Caco-2 (cell line): Measurements from ENCODE around the gene ANKLE1. TPM values are rescaled to one million over a fixed set of nuclear protein-coding genes. Genes with fewer than 3 reads are reported as not detected.

Experiments
- BruUV-seq: library from RNA; stranded (reverse); fragments of 400-500 nt; replicated peaks from 2 replicates; lab custom pipeline; 2021; lab: Mats Ljungman, UMichigan
- CTCF ChIA-PET: fragments of 300-600 bp; sonication (Branson Sonifier 250); formaldehyde crosslinking; loops from one replicate; lab custom pipeline; 2022; ENCODE audit warnings: antibody characterized with exemption; lab: Charles Lee
- POLR2A ChIA-PET: fragments of 300-600 bp; sonication (Branson Sonifier 250); formaldehyde crosslinking; loops from one replicate; lab custom pipeline; 2022; ENCODE audit warnings: antibody characterized with exemption; lab: Charles Lee
- DNase-seq, 2 experiments: peaks; one replicate each; pipeline versions ENCODE4 v3.0.0 to v3.0.0-alpha.2; 2020 to 2022
- H3K27me3 ChIP-seq: replicated peaks from 2 replicates; pipeline ENCODE4 v1.6.0; 2011; ENCODE audit warnings: low read length; ENCODE audit not compliant: control insufficient read depth, insufficient read depth
- H3K36me3 ChIP-seq: 2 replicates; pipeline ENCODE4 v1.5.1; 2011; ENCODE audit warnings: low read length; ENCODE audit not compliant: control insufficient read depth, insufficient read depth
- H3K4me1 ChIP-seq: fragments of 250-450 bp; sonication (Bioruptor Pico); 2 replicates; pipeline ENCODE4 v1.5.1; 2020; ENCODE audit warnings: mild to moderate bottlenecking
- H3K4me3 ChIP-seq: 2 replicates; pipeline ENCODE4 v1.5.1; 2011; ENCODE audit warnings: low read depth, mild to moderate bottlenecking, control low read depth, low read length
- H3K9me3 ChIP-seq: fragments of 250-450 bp; sonication (Bioruptor Pico); 2 replicates; pipeline ENCODE4 v1.5.1; 2020; ENCODE audit warnings: mild to moderate bottlenecking, moderate library complexity
- H3K27ac Mint-ChIP-seq: one replicate; pipeline ENCODE4 v1.8.0; 2022; ENCODE audit warnings: mixed read lengths; ENCODE audit not compliant: unreplicated experiment
- H3K27me3 Mint-ChIP-seq: one replicate; pipeline ENCODE4 v1.8.0; 2022; ENCODE audit warnings: mixed read lengths; ENCODE audit not compliant: insufficient read depth, unreplicated experiment
- H3K36me3 Mint-ChIP-seq: one replicate; pipeline ENCODE4 v1.8.0; 2022; ENCODE audit warnings: mild to moderate bottlenecking, mixed read lengths; ENCODE audit not compliant: insufficient read depth, unreplicated experiment
- H3K4me1 Mint-ChIP-seq: one replicate; pipeline ENCODE4 v1.8.0; 2022; ENCODE audit warnings: low read depth, mixed read lengths; ENCODE audit not compliant: unreplicated experiment
- H3K4me3 Mint-ChIP-seq: one replicate; pipeline ENCODE4 v1.8.0; 2022; ENCODE audit warnings: mild to moderate bottlenecking, moderate library complexity, mixed read lengths; ENCODE audit not compliant: unreplicated experiment
- H3K9me3 Mint-ChIP-seq: one replicate; pipeline ENCODE4 v1.8.0; 2022; ENCODE audit warnings: mixed read lengths; ENCODE audit not compliant: unreplicated experiment
- intact Hi-C: fragments of 100-400 bp; cut with micrococcal nuclease; formaldehyde crosslinking; loops from one replicate; pipeline ENCODE4 v1.10.0; 2022; ENCODE audit not compliant: unreplicated experiment
- total RNA-seq: library from RNA; stranded (reverse); gene quantifications from 2 replicates; pipeline ENCODE4 v1.2.3, GENCODE V29; 2022
- TF ChIP-seq, protein P1 (sequence below), 2 experiments: fragments of 200-600 bp in 1 of 2; IDR thresholded peaks; 1 replicate in 1 of 2; 2 replicates in 1 of 2; pipeline versions ENCODE4 v1.5.1 to v1.8.0; 2011 to 2022; ENCODE audit warnings: antibody characterized with exemption in 1 of 2, control low read depth in 1 of 2, inconsistent platforms in 1 of 2, low read depth in 1 of 2, low read length in 1 of 2, mild to moderate bottlenecking in 1 of 2, moderate library complexity in 1 of 2; ENCODE audit not compliant: insufficient read depth in 1 of 2, severe bottlenecking in 1 of 2, unreplicated experiment in 1 of 2

Gene ANKLE1
- total RNA-seq, 1 experiment from 2014 or later: 14.3 TPM

GRCh38 chr19:17311455-17312188 lies 29.9 kb downstream of the ANKLE1 start:
- intact Hi-C loops: no loop called here
- Histone ChIP-seq H3K4me3 (no peak overlapping the region), H3K36me3 (peaks cover 6% of the 10 kb centered on the region), H3K27me3 (no peaks in the 10 kb centered on the region), H3K9me3 (no peaks in the 10 kb centered on the region), H3K4me1 (peaks cover 23% of the 10 kb centered on the region)
- peak; percentile 49 to 64 for DNase-seq
- ChIA-PET CTCF (interaction anchor here (0.9 to 1.7 kb wide), 2 partner anchors 18 to 19 kb away, joined by 3 to 7 read pairs; no protein-coding TSS in a partner anchor), POLR2A (no interaction called here)
- TF ChIP-seq, protein P1, sequence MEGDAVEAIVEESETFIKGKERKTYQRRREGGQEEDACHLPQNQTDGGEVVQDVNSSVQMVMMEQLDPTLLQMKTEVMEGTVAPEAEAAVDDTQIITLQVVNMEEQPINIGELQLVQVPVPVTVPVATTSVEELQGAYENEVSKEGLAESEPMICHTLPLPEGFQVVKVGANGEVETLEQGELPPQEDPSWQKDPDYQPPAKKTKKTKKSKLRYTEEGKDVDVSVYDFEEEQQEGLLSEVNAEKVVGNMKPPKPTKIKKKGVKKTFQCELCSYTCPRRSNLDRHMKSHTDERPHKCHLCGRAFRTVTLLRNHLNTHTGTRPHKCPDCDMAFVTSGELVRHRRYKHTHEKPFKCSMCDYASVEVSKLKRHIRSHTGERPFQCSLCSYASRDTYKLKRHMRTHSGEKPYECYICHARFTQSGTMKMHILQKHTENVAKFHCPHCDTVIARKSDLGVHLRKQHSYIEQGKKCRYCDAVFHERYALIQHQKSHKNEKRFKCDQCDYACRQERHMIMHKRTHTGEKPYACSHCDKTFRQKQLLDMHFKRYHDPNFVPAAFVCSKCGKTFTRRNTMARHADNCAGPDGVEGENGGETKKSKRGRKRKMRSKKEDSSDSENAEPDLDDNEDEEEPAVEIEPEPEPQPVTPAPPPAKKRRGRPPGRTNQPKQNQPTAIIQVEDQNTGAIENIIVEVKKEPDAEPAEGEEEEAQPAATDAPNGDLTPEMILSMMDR (IDR thresholded peaks at IDR 0.05; ENCODE audit: insufficient read depth in 1 of 2, low read depth in 1 of 2, low read length in 1 of 2, severe bottlenecking in 1 of 2, unreplicated experiment in 1 of 2): no peak
- H3K27ac Mint-ChIP-seq: peak overlapping the region; percentile 84
- peaks cover 20% of the 10 kb centered on the region for H3K4me1 Mint-ChIP-seq
- no peaks in the 10 kb centered on the region for H3K9me3 Mint-ChIP-seq
- no TSS peak for BruUV-seq
- peak overlapping the region; percentile 53 for H3K4me3 Mint-ChIP-seq
- no peaks in the 10 kb centered on the region for H3K27me3 Mint-ChIP-seq
- peaks cover 55% of the 10 kb centered on the region for H3K36me3 Mint-ChIP-seq

- no peaks in the 10 kb centered on the region for H3K9me3 ChIP-seq
- peak overlapping the region; percentile 53 for H3K4me3 Mint-ChIP-seq
- H3K36me3 Mint-ChIP-seq: peaks cover 64% of the 10 kb centered on the region
- H3K4me3 ChIP-seq: no peak overlapping the region
- H3K27me3 Mint-ChIP-seq: no peaks in the 10 kb centered on the region
- H3K27ac Mint-ChIP-seq: peak overlapping the region; percentile 84
- H3K27me3 ChIP-seq: no peaks in the 10 kb centered on the region
- peaks cover 23% of the 10 kb centered on the region for H3K4me1 ChIP-seq
- peaks cover 6% of the 10 kb centered on the region for H3K36me3 ChIP-seq
- ChIA-PET CTCF (interaction anchor here (0.9 to 1.7 kb wide), 2 partner anchors 17 to 20 kb away, joined by 3 to 7 read pairs; no protein-coding TSS in a partner anchor), POLR2A (no interaction called here)
- intact Hi-C loops: no loop called here
- no TSS peak for BruUV-seq
- DNase-seq: no peak
- TF ChIP-seq, protein P1 (IDR thresholded peaks at IDR 0.05; ENCODE audit: insufficient read depth in 1 of 2, low read depth in 1 of 2, low read length in 1 of 2, severe bottlenecking in 1 of 2, unreplicated experiment in 1 of 2): no peak
- H3K9me3 Mint-ChIP-seq: no peaks in the 10 kb centered on the region
- H3K4me1 Mint-ChIP-seq: peaks cover 19% of the 10 kb centered on the region
These were observed 30.8 kb downstream of the ANKLE1 start for GRCh38 chr19:17312189-17313113.

GRCh38 chr19:17314007-17314593 lies 32.4 kb downstream of the ANKLE1 start:
- Mint-ChIP-seq H3K36me3 (peaks cover 60% of the 10 kb centered on the region), H3K9me3 (no peaks in the 10 kb centered on the region), H3K27ac (no peak overlapping the region), H3K27me3 (no peaks in the 10 kb centered on the region), H3K4me1 (peaks cover 11% of the 10 kb centered on the region), H3K4me3 (no peak overlapping the region)
- Histone ChIP-seq H3K4me3 (no peak overlapping the region), H3K36me3 (peaks cover 6% of the 10 kb centered on the region), H3K9me3 (no peaks in the 10 kb centered on the region), H3K4me1 (peaks cover 23% of the 10 kb centered on the region), H3K27me3 (no peaks in the 10 kb centered on the region)
- CTCF ChIA-PET: no interaction called here
- no peak for DNase-seq
- POLR2A ChIA-PET: no interaction called here
- no TSS peak for BruUV-seq
- TF ChIP-seq, protein P1 (IDR thresholded peaks at IDR 0.05; ENCODE audit: insufficient read depth in 1 of 2, low read depth in 1 of 2, low read length in 1 of 2, severe bottlenecking in 1 of 2, unreplicated experiment in 1 of 2): no peak
- intact Hi-C loops: no loop called here
